ENCODE measurements around the gene VBP1. TPM values are rescaled to one million over a fixed set of nuclear protein-coding genes. Genes with fewer than 3 reads are reported as not detected.

VBP1 gene, protein sequence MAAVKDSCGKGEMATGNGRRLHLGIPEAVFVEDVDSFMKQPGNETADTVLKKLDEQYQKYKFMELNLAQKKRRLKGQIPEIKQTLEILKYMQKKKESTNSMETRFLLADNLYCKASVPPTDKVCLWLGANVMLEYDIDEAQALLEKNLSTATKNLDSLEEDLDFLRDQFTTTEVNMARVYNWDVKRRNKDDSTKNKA
- 42.5 and 68.2 TPM in 2 replicates for total RNA-seq

DNA sequence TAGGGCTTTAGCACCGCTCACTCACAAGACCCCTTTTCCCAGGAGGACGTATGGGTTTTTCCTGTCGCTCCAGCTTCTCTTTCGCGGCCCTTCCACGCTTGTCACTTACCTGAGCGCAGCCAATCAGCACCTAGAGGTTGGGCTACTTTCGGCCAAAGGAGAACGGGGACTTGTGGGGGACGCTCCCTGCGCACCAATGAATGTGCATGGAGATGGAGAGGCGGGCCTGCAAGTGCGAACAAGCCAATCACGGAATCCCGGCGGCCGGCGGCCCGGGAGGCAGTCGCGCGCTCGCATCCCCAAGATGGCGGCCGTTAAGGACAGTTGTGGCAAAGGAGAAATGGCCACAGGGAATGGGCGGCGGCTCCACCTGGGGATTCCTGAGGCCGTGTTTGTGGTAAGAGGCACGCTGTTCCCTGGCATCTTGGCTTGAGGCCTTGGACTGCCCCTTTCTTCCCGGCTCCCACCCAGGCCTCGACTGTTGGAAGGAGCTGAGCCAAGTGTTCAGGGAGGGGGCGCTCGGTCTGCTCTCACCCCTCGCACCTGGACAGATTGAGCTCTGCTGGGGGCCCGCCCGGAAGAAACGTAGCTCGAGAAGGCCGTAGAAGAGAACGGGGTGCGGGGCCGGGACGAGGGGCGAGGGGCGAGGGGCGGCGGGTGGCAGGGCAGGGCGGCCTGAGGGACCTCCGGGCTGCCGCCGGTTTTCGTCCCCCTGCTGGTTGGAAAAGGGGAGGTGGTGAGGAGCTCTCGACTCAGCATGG, at the start of gene VBP1:
VBP1 (plus strand) TSS at position 282 of the 761 bp plus-strand sequence; CDS start at position 305, 23 bp downstream.

DNA sequence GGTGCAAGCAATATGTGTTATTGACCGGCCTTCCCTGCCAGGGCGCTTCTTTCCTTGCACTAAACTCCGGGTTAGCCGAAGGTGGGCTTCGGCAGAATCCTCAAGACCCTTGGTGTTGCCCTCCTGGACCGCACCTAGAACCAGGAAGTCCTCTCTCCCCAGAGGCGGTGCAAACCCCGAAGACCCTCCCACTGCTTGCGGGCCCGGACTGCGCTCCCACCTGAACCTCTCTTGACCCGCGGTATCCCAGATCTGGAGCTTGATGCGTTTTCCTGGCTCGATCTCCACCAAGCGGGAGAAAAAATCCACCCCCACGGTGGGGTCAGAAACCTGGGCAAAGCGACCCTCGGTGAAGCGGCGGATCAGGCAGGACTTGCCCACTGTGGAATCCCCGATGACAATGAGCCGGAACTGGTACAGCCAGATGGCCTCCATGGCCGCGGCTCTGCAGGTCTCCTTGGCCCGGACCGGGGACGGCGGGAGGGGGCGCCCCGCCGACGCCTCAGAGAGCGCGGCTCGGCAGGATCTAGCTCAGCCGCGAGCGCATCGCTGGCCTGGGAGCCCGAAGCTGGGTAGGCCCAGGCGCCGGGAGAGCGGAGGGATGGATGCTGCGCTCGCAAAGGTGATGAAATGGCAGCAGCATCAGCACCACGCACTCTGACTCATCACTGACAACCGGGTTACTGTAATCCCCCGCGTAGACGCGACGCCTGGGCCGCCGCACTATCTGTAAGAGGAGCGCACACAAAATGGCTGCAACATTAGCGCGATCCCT, 47.8 kb downstream of the VBP1 start, which contains the start of gene RAB39B:
RAB39B (minus strand) TSS at position 638 of the 775 bp plus-strand sequence; CDS start at position 435, 203 bp downstream.

Other genes starting within 250 kb of the VBP1 start
- gene F8, start 193.7 kb upstream of the VBP1 start, total RNA-seq: 2.3 and 3.1 TPM in 2 replicates
- gene FUNDC2, start 189.6 kb upstream of the VBP1 start, total RNA-seq: 54.0 and 64.3 TPM in 2 replicates
- gene CMC4, start 145.3 kb upstream of the VBP1 start, total RNA-seq: 10.5 and 10.6 TPM in 2 replicates
- gene MTCP1, start 145.3 kb upstream of the VBP1 start, total RNA-seq: 1.4 and 2.9 TPM in 2 replicates
- 13.4 and 16.4 TPM in 2 replicates for gene BRCC3, start 145.0 kb upstream of the VBP1 start, total RNA-seq
- 0.10 TPM in 1 of 2 replicates, not detected in the other for gene RAB39B, start 48.0 kb downstream of the VBP1 start, total RNA-seq
- 10.8 and 16.8 TPM in 2 replicates for gene CLIC2, start 118.2 kb downstream of the VBP1 start, total RNA-seq
- not detected in 2 replicates for gene F8A2, start 165.6 kb downstream of the VBP1 start, total RNA-seq
- gene F8A3, start 242.2 kb downstream of the VBP1 start, total RNA-seq: 3.0 and 3.9 TPM in 2 replicates

Data from vein endothelial cell (primary cell).